ENCODE measurements around the gene NCOA7.

The NCOA7 gene

GRCh38 chr6:125868678-125869395 is 78.1 kb downstream of the NCOA7 start:
- FAIRE-seq (no peak), DNase-seq (ENCODE audit: insufficient read length, low spot score) (no peak)
- TF ChIP-seq SPI1 (IDR thresholded peaks at IDR 0.05; ENCODE audit: low read depth, low read length) (no peak), PAX5 (IDR thresholded peaks at IDR 0.05; ENCODE audit: insufficient read depth, low read length, severe bottlenecking) (no peak), POLR2A (IDR thresholded peaks at IDR 0.05; ENCODE audit: low read depth, low read length) (no peak), POU2F2 (IDR thresholded peaks at IDR 0.05; ENCODE audit: low read depth, low read length) (no peak), POLR2AphosphoS5 (IDR thresholded peaks at IDR 0.05; ENCODE audit: low read depth, low read length) (no peak), TAF1 (IDR thresholded peaks at IDR 0.05; ENCODE audit: low read depth, low read length) (no peak)

- FAIRE-seq (no peak), DNase-seq (ENCODE audit: insufficient read length, low spot score) (no peak)
- TF ChIP-seq POLR2AphosphoS5 (IDR thresholded peaks at IDR 0.05; ENCODE audit: low read depth, low read length): no peak
- TF ChIP-seq SPI1 (IDR thresholded peaks at IDR 0.05; ENCODE audit: low read depth, low read length): no peak
- no peak for TF ChIP-seq POLR2A (IDR thresholded peaks at IDR 0.05; ENCODE audit: low read depth, low read length)
- TF ChIP-seq PAX5 (IDR thresholded peaks at IDR 0.05; ENCODE audit: insufficient read depth, low read length, severe bottlenecking): no peak
- TF ChIP-seq POU2F2 (IDR thresholded peaks at IDR 0.05; ENCODE audit: low read depth, low read length): no peak
- no peak for TF ChIP-seq TAF1 (IDR thresholded peaks at IDR 0.05; ENCODE audit: low read depth, low read length)
Observed at GRCh38 chr6:125869427-125869826, 78.7 kb downstream of the NCOA7 start.

DNA sequence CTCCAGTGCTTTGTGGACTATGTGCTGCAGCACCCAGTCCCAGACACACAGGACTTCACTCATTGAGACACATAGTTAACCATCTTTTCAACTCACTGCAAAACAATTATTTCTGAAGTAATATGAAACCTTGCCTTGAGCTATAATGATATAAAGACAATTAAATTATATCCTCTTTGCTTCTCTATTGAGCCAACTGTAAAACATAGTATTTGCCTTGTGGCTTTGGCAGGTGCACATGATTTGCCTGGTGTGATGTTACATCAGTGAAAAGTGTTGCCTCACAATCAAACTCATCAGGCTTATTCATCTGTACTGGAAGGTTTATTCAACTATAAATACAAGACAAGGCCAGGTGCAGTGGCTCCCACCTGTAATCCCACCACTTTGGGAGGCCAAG is 80.6 kb downstream of the NCOA7 start:
- FAIRE-seq (no peak), DNase-seq (ENCODE audit: insufficient read length, low spot score) (no peak)
- TF ChIP-seq POLR2AphosphoS5 (IDR thresholded peaks at IDR 0.05; ENCODE audit: low read depth, low read length) (no peak), TAF1 (IDR thresholded peaks at IDR 0.05; ENCODE audit: low read depth, low read length) (no peak), POU2F2 (IDR thresholded peaks at IDR 0.05; ENCODE audit: low read depth, low read length) (no peak), SPI1 (IDR thresholded peaks at IDR 0.05; ENCODE audit: low read depth, low read length) (no peak), PAX5 (IDR thresholded peaks at IDR 0.05; ENCODE audit: insufficient read depth, low read length, severe bottlenecking) (no peak), POLR2A (IDR thresholded peaks at IDR 0.05; ENCODE audit: low read depth, low read length) (no peak)

- FAIRE-seq (no peak), DNase-seq (ENCODE audit: insufficient read length, low spot score) (no peak)
- TF ChIP-seq PAX5 (IDR thresholded peaks at IDR 0.05; ENCODE audit: insufficient read depth, low read length, severe bottlenecking): no peak
- TF ChIP-seq SPI1 (IDR thresholded peaks at IDR 0.05; ENCODE audit: low read depth, low read length): no peak
- no peak for TF ChIP-seq POLR2AphosphoS5 (IDR thresholded peaks at IDR 0.05; ENCODE audit: low read depth, low read length)
- no peak for TF ChIP-seq TAF1 (IDR thresholded peaks at IDR 0.05; ENCODE audit: low read depth, low read length)
- TF ChIP-seq POU2F2 (IDR thresholded peaks at IDR 0.05; ENCODE audit: low read depth, low read length): no peak
- no peak for TF ChIP-seq POLR2A (IDR thresholded peaks at IDR 0.05; ENCODE audit: low read depth, low read length)
Observed at GRCh38 chr6:125872259-125872921, 81.6 kb downstream of the NCOA7 start.

- no peak for TF ChIP-seq PAX5 (IDR thresholded peaks at IDR 0.05; ENCODE audit: insufficient read depth, low read length, severe bottlenecking)
- TF ChIP-seq TAF1 (IDR thresholded peaks at IDR 0.05; ENCODE audit: low read depth, low read length): no peak
- no peak for TF ChIP-seq SPI1 (IDR thresholded peaks at IDR 0.05; ENCODE audit: low read depth, low read length)
- TF ChIP-seq POLR2AphosphoS5 (IDR thresholded peaks at IDR 0.05; ENCODE audit: low read depth, low read length): no peak
- no peak for FAIRE-seq
- no peak for DNase-seq (ENCODE audit: insufficient read length, low spot score)
Observed at GRCh38 chr6:125882243-125882642, 91.5 kb downstream of the NCOA7 start.

DNA sequence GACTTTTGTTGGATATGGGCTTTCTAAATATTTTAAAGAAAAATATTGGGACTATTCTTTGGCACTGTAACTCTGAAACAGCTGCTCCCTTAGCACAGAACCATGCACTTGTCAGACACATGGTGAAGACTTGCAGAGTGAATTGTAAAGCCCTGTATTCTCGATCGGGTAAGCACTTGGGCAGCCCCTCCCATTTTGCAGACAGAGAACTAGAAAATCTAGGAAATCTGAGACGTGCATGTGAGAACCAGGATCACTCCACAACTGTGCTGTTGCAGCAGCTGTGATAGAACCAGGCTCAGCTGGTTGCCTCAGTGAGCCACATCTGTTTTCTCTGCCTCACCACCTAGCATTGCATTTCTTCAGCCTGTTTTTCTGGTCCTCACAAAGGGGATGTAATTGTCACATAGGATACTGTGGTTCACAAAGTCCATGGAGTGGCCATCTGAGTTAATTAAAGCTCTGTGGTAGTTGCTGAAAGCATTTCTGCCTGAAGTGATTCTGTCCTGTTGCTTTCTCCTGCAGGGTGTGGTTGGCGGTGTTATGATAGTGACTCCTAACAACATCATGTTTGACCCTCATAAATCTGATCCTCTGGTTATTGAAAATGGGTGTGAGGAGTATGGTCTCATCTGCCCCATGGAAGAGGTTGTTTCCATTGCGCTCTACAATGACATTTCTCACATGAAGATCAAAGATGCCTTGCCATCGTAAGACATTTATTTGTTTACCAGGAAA is 94.0 kb downstream of the NCOA7 start:
- TF ChIP-seq POU2F2 (IDR thresholded peaks at IDR 0.05; ENCODE audit: low read depth, low read length) (no peak), TAF1 (IDR thresholded peaks at IDR 0.05; ENCODE audit: low read depth, low read length) (no peak), SPI1 (IDR thresholded peaks at IDR 0.05; ENCODE audit: low read depth, low read length) (no peak), PAX5 (IDR thresholded peaks at IDR 0.05; ENCODE audit: insufficient read depth, low read length, severe bottlenecking) (no peak), POLR2A (IDR thresholded peaks at IDR 0.05; ENCODE audit: low read depth, low read length) (no peak), POLR2AphosphoS5 (IDR thresholded peaks at IDR 0.05; ENCODE audit: low read depth, low read length) (no peak)
- no peak for DNase-seq (ENCODE audit: insufficient read length, low spot score)
- no peak for FAIRE-seq

- DNase-seq (ENCODE audit: insufficient read length, low spot score) (no peak), FAIRE-seq (no peak)
- TF ChIP-seq TAF1 (IDR thresholded peaks at IDR 0.05; ENCODE audit: low read depth, low read length): no peak
- TF ChIP-seq PAX5 (IDR thresholded peaks at IDR 0.05; ENCODE audit: insufficient read depth, low read length, severe bottlenecking): no peak
- TF ChIP-seq SPI1 (IDR thresholded peaks at IDR 0.05; ENCODE audit: low read depth, low read length): no peak
- TF ChIP-seq POU2F2 (IDR thresholded peaks at IDR 0.05; ENCODE audit: low read depth, low read length): no peak
- no peak for TF ChIP-seq POLR2A (IDR thresholded peaks at IDR 0.05; ENCODE audit: low read depth, low read length)
- TF ChIP-seq POLR2AphosphoS5 (IDR thresholded peaks at IDR 0.05; ENCODE audit: low read depth, low read length): no peak
Observed at GRCh38 chr6:125886021-125886420, 95.3 kb downstream of the NCOA7 start.

DNA sequence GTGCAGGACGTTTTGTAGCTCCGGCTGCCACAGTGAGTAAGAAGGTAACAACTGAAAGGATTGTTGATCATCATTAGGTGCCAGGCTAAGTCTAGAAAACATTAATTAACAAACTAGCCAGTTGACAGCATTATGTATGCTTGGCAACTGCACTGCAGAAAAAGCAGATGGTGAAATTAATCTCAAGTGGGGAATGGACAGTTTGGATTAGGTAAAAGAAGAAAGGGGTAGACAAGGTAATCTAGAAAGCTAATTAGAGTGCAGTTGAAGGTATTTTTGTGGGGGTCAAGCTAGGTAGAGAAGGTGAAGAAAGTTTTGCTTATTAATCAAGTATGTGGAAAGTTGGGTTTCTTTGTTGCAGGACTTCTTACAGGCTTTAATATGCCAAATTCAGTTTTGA is 96.2 kb downstream of the NCOA7 start:
- no peak for FAIRE-seq
- TF ChIP-seq POLR2AphosphoS5 (IDR thresholded peaks at IDR 0.05; ENCODE audit: low read depth, low read length): no peak
- no peak for TF ChIP-seq PAX5 (IDR thresholded peaks at IDR 0.05; ENCODE audit: insufficient read depth, low read length, severe bottlenecking)
- no peak for TF ChIP-seq POU2F2 (IDR thresholded peaks at IDR 0.05; ENCODE audit: low read depth, low read length)
- no peak for TF ChIP-seq SPI1 (IDR thresholded peaks at IDR 0.05; ENCODE audit: low read depth, low read length)
- no peak for TF ChIP-seq POLR2A (IDR thresholded peaks at IDR 0.05; ENCODE audit: low read depth, low read length)
- TF ChIP-seq TAF1 (IDR thresholded peaks at IDR 0.05; ENCODE audit: low read depth, low read length): no peak
- DNase-seq (ENCODE audit: insufficient read length, low spot score): no peak

- TF ChIP-seq TAF1 (IDR thresholded peaks at IDR 0.05; ENCODE audit: low read depth, low read length): no peak
- FAIRE-seq (no peak), DNase-seq (ENCODE audit: insufficient read length, low spot score) (no peak)
Observed at GRCh38 chr6:125887372-125887771, 96.6 kb downstream of the NCOA7 start.

Data from GM12891 (cell line).